Small intestine (tissue), 7 donors: ENCODE data around the gene DPM3. TPM values are rescaled to one million over a fixed set of nuclear protein-coding genes. Genes with fewer than 3 reads are reported as not detected.
A peak's percentile ranks its signal among the peaks of the same experiment; 100 is the strongest.

Experiments used
- DNase-seq, 2 donors: peaks; one replicate each; pipeline versions ENCODE4 v3.0.0 to v3.0.0-alpha.2; 2013
- FAIRE-seq: peaks from 2 replicates; lab custom pipeline; 2012; peaks lifted over from hg19 to GRCh38; lab: Jason Lieb, UNC
- H3K27ac ChIP-seq, 3 donors: one replicate each; pipeline ENCODE4 v1.5.1; 2013; ENCODE audit warnings: low read length in 2 of 3, mild to moderate bottlenecking in 2 of 3, control low read depth in 1 of 3, inconsistent platforms in 1 of 3, low read depth in 1 of 3, moderate library complexity in 1 of 3
- H3K27me3 ChIP-seq, 3 donors: one replicate each; pipeline ENCODE4 v1.6.1; 2013; ENCODE audit warnings: low read length in 3 of 3, inconsistent platforms in 1 of 3; ENCODE audit not compliant: control insufficient read depth in 3 of 3, insufficient read depth in 3 of 3
- H3K36me3 ChIP-seq, 3 donors: one replicate each; pipeline ENCODE4 v1.6.1; 2013; ENCODE audit warnings: low read length in 3 of 3, inconsistent platforms in 1 of 3, low read depth in 1 of 3, mild to moderate bottlenecking in 1 of 3, moderate library complexity in 1 of 3; ENCODE audit not compliant: control insufficient read depth in 3 of 3, insufficient read depth in 2 of 3
- H3K4me1 ChIP-seq, 3 donors: one replicate each; pipeline ENCODE4 v1.6.1; 2013; ENCODE audit warnings: low read length in 2 of 3, inconsistent platforms in 1 of 3, low read depth in 1 of 3, mild to moderate bottlenecking in 1 of 3, moderate library complexity in 1 of 3; ENCODE audit not compliant: control insufficient read depth in 3 of 3, insufficient read depth in 2 of 3
- H3K4me3 ChIP-seq, 3 donors: one replicate each; pipeline ENCODE4 v1.5.1; 2013; ENCODE audit warnings: low read length in 3 of 3, control low read depth in 1 of 3, inconsistent platforms in 1 of 3, low read depth in 1 of 3, mild to moderate bottlenecking in 1 of 3, moderate library complexity in 1 of 3
- H3K9me3 ChIP-seq, 2 donors: one replicate each; pipeline ENCODE4 v1.6.1; 2013; ENCODE audit warnings: low read depth in 1 of 2, low read length in 1 of 2; ENCODE audit not compliant: control insufficient read depth in 2 of 2, insufficient read depth in 1 of 2
- WGBS, 3 donors: extraction: QIAGEN DNeasy Blood & Tissue Kit; methylation state at CpG; one replicate each; pipeline ENCODE4 v1.1.7; 2013; 5-methylcytosine and 5-hydroxymethylcytosine counted together
- polyA plus RNA-seq, 4 donors: library from polyadenylated mRNA; stranded (reverse) in 3 of 4; unstranded in 1 of 4; fragments of 200-250 nt in 3 of 4; fragments of 120-200 nt in 1 of 4; gene quantifications; one replicate each; pipeline versions ENCODE4 v1.2.1 to v1.2.3, GENCODE V29; 2013
- donor health status: healthy with polysubstance abuse.
- donor health status: control.
- donor health status: control.
- donor health status: Bipolar disorder and iron deficiency.
- donor health status: healthy.

The DPM3 gene
- polyA plus RNA-seq, 4 donors = 68.5 to 306 (median 238) TPM

DNA sequence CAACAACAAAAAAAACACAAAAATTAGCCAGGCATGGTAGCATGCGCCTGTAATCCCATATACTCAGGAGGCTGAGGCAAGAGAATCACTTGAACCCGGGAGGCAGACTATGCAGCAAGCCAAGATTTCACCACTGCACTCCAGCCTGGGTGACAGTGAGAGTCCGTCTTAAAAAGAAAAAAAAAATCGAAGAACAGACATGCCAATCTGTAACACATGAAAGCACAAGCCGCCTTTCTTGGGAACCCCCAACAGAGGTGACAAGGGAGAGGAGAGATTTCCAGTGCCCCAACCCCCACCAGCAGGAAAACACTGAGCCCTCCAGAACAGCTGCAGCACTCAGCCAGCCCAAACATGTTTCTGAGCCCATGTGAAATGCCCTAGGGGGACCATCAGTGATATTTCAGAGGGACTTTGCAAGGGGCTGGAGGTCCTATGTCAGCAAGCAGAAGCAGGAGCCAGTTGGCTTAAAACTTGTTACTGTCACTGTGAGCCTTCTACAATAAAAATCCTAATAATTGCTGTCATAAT lies 26.8 kb downstream of the DPM3 start:
- H3K36me3 ChIP-seq = no peaks in the 10 kb centered on the region
- FAIRE-seq (no peak), DNase-seq (no peak)
- H3K27ac ChIP-seq = no peak overlapping the region
- no peaks in the 10 kb centered on the region for H3K9me3 ChIP-seq
- H3K27me3 ChIP-seq = no peaks in the 10 kb centered on the region
- H3K4me1 ChIP-seq = peaks cover 0 to 5% (median 0%) of the 10 kb centered on the region in 3 donors
- H3K4me3 ChIP-seq = no peak overlapping the region
- 74 to 83% (median 81%) methylated on average over 5 of the region's 5 CpGs for WGBS, 3 donors

GRCh38 chr1:155110826-155111225 lies 29.5 kb downstream of the DPM3 start:
- no peak for FAIRE-seq
- H3K27me3 ChIP-seq = no peaks in the 10 kb centered on the region
- WGBS, 3 donors = 65 to 86% (median 74%) methylated on average over 8 of the region's 8 CpGs
- H3K9me3 ChIP-seq = no peaks in the 10 kb centered on the region
- no peak overlapping the region for H3K27ac ChIP-seq
- no peaks in the 10 kb centered on the region for H3K36me3 ChIP-seq
- no peak overlapping the region for H3K4me3 ChIP-seq
- peaks cover 0 to 29% (median 4%) of the 10 kb centered on the region in 3 donors for H3K4me1 ChIP-seq
- DNase-seq = no peak

DNA sequence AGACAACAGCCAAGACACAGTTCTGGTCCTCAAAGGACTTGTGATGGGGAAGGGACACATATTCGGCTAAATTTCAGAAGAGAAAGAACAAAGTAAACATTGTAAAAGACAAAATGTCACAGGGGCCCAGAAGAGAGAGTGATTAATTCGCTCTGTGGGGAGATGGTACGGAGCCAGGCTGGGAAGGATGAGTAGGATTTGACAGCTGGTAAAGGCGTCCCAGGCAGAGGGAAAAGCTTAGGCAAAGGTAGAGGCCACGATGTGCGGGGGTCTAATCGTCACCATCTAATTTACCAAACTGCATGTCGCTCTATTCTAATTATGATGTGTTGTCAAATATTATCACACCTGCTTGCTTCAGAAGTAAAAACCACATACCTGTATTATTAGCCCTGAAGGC lies 29.9 kb downstream of the DPM3 start:
- 83 to 95% (median 92%) methylated on average over 8 of the region's 8 CpGs for WGBS, 3 donors
- Histone ChIP-seq H3K9me3 (no peaks in the 10 kb centered on the region), H3K27me3 (no peaks in the 10 kb centered on the region), H3K4me1 (peaks cover 0 to 33% (median 4%) of the 10 kb centered on the region in 3 donors), H3K27ac (no peak overlapping the region), H3K36me3 (no peaks in the 10 kb centered on the region), H3K4me3 (no peak overlapping the region)
- DNase-seq (no peak), FAIRE-seq (no peak)

- no peaks in the 10 kb centered on the region for H3K36me3 ChIP-seq
- 67 to 76% (median 74%) methylated on average over 5 of the region's 5 CpGs for WGBS, 3 donors
- no peaks in the 10 kb centered on the region for H3K9me3 ChIP-seq
- H3K4me3 ChIP-seq = no peak overlapping the region
- H3K27ac ChIP-seq = peak overlapping the region in 2 of 3 donors; percentile 82 to 96
- FAIRE-seq (no peak), DNase-seq (peak in 1 of 2 donors; percentile 37)
- peaks cover 3 to 37% (median 7%) of the 10 kb centered on the region in 3 donors for H3K4me1 ChIP-seq
- H3K27me3 ChIP-seq = no peaks in the 10 kb centered on the region
Measured at GRCh38 chr1:155108296-155108695, 32.0 kb downstream of the DPM3 start.

DNA sequence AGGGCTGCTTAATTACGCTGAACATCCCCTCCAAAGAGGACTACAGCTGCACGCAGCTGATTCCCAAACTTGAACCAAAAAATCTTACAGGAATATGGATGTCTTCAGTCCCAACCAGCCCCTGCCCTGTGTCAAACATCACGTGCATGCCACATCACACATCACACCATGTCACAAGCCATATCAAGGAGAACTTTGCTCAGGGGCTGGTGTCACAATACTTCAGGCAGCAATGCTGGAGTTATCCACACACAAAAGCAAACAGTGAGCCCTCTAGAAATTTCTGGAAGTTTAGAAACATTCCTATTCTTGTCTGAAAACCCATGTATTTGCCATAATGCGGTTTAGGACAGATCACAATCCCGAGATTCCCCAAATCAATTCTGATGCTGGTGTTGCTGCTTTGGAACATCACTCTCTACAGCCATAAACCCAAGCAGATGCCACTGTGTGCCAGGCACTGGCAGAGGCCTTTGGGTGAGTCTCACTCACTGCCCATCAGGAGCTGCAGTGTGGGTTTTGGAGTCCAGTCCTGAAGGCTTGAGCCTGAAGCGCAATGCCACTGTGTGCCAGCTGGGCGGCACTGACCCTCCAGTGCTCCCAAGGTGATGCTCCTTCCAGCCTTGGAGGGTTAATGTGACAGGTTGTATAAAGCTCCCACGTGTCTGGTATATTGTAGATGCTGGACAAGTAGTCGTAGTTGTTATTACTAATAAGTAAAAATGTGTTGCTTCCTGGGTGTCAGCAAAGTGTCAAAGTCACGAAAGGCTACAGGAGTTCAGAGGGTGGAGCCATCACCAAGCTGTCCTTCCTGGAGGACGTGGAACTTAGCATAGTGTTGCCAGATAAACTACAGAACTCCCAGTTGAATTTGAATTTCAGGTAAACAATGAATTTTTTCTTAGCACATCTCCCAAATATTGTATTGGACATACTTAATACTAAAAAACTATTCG lies 32.7 kb downstream of the DPM3 start:
- no peaks in the 10 kb centered on the region for H3K36me3 ChIP-seq
- FAIRE-seq (no peak), DNase-seq (peak; percentile 89 to 91)
- H3K4me3 ChIP-seq = no peak overlapping the region
- H3K27ac ChIP-seq = peak overlapping the region; percentile 36 to 96 (median 82)
- no peaks in the 10 kb centered on the region for H3K9me3 ChIP-seq
- WGBS, 3 donors = 55 to 64% (median 56%) methylated on average over 12 of the region's 12 CpGs
- peaks cover 3 to 39% (median 7%) of the 10 kb centered on the region in 3 donors for H3K4me1 ChIP-seq
- H3K27me3 ChIP-seq = no peaks in the 10 kb centered on the region

- 61 to 68% (median 66%) methylated on average over 6 of the region's 6 CpGs for WGBS, 3 donors
Measured at GRCh38 chr1:155106862-155107261, 33.5 kb downstream of the DPM3 start.

GRCh38 chr1:155105604-155106011 lies 34.7 kb downstream of the DPM3 start:
- H3K9me3 ChIP-seq = no peaks in the 10 kb centered on the region
- no peak overlapping the region for H3K4me3 ChIP-seq
- FAIRE-seq = no peak
- H3K4me1 ChIP-seq = peaks cover 3 to 42% (median 7%) of the 10 kb centered on the region in 3 donors
- 18 to 51% (median 37%) methylated on average over 7 of the region's 7 CpGs for WGBS, 3 donors
- H3K36me3 ChIP-seq = no peaks in the 10 kb centered on the region
- H3K27ac ChIP-seq = peak overlapping the region; percentile 66 to 71 (median 68)
- peak; percentile 45 to 73 for DNase-seq
- H3K27me3 ChIP-seq = no peaks in the 10 kb centered on the region

More at GRCh38 chr1:155106862-155107261, 33.5 kb downstream of the DPM3 start:
- H3K27ac ChIP-seq = peak overlapping the region; percentile 28 to 96 (median 69)
- peak in 1 of 2 donors; percentile 25 for DNase-seq
- no peaks in the 10 kb centered on the region for H3K36me3 ChIP-seq
- FAIRE-seq = no peak
- H3K27me3 ChIP-seq = no peaks in the 10 kb centered on the region
- no peak overlapping the region for H3K4me3 ChIP-seq
- no peaks in the 10 kb centered on the region for H3K9me3 ChIP-seq
- peaks cover 3 to 41% (median 7%) of the 10 kb centered on the region in 3 donors for H3K4me1 ChIP-seq
